OCI-LY3 (cell line): ENCODE data around the gene GTPBP3.

Source experiments
- EZH2phosphoT487 ChIP-seq: fragments of 200-600 bp; shearing (Covaris generic); IDR thresholded peaks from 2 replicates; pipeline ENCODE4 v1.6.1; 2018; ENCODE audit warnings: antibody characterized with exemption, mixed run types, low read depth
- TF ChIP-seq, protein P1 (sequence below): fragments of 200-600, 300-600 bp; sonication (generic); IDR thresholded peaks from 2 replicates; pipeline ENCODE4 v1.5.1; 2014; ENCODE audit warnings: antibody characterized with exemption, low read length, low read depth

DNA sequence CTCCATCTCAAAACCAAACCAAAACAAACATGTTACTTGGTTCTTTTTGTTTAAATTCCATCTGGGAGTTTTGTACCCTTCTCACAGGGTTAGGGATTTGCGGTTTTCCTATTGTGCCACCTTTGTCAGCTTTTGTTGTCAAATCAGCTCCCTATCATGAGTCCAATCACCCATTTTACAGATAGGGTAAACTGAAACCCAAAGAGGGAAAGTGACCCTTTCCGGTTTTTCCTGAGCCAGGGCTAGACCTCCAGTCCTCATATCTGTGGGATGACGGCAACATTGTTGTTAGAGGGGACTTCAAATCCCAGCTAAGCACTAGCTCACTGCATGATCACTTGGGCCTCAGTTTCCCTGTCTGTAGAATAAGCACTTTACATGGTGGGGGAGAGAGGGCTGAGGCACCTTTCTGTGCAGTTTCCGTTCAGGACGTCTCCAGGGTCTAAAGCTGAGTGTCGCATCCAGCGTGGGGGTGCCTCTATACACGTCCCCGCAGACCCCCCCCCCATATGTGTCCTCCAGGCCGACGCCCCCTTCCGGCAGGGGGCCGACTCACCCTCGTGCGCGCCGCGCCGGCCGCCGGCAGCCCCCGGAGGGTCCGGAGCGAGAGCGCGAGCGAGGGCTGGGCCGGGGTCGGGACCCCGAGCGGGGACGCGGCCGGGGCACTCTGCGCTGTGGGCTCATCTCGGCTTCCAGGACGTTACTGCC is 52.8 kb downstream of the GTPBP3 start:
- TF ChIP-seq, protein P1, sequence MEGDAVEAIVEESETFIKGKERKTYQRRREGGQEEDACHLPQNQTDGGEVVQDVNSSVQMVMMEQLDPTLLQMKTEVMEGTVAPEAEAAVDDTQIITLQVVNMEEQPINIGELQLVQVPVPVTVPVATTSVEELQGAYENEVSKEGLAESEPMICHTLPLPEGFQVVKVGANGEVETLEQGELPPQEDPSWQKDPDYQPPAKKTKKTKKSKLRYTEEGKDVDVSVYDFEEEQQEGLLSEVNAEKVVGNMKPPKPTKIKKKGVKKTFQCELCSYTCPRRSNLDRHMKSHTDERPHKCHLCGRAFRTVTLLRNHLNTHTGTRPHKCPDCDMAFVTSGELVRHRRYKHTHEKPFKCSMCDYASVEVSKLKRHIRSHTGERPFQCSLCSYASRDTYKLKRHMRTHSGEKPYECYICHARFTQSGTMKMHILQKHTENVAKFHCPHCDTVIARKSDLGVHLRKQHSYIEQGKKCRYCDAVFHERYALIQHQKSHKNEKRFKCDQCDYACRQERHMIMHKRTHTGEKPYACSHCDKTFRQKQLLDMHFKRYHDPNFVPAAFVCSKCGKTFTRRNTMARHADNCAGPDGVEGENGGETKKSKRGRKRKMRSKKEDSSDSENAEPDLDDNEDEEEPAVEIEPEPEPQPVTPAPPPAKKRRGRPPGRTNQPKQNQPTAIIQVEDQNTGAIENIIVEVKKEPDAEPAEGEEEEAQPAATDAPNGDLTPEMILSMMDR: no peak
- no peak for TF ChIP-seq EZH2phosphoT487
